Stromal cell of bone marrow (primary cell): ENCODE data around the gene KLRK1.
A peak's percentile ranks its signal among the peaks of the same experiment; 100 is the strongest.
"Not testable (repeated sequence)": the region's sequence is repeated elsewhere in the genome, so short reads cannot be mapped to it uniquely, and the experiment has no call there.

ENCODE experiments used
- DNase-seq: peaks from one replicate; pipeline ENCODE4 v3.0.0-alpha.2; 2012; ENCODE audit warnings: low read depth

The KLRK1 gene

DNA sequence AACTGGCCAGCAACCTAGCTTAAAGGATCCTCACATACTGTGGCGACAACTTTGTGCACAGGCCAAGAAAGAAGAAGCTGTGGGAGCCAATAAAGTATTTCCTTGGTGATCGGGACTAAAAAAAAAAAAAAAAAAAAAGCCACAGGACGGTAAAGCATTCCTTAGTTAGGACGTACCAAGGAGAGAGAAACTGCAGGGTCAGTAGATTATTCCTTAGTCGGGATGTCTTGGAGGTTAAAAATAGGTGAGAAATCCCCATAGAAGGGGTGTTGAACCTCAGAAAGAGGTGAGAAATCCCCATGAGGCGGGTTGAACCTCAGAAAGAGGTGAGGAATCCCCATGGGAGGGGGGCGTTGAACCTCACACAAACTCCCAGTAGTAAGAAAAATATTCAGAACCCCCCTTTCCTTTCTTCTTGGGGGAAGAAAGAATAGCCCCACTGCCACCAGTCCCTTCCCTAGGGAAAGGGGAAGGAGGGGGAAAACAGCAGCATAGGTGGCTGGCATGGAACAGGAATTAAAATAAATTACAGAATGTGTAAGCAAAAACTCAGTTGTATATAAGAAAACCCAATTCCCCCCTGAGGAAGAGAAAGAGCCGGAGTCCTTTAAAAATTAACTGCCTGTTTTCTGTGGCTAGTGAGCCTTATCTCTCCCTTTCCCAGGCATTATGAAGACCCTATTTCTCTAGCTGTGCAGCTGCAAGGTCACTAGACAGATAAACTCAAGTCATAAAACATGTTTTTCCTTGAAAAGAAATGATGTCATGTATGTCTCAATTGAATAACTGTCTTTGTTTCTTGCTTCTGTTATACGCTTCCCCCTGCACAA is 26.8 kb downstream of the KLRK1 start:
- DNase-seq, result no peak

GRCh38 chr12:10362325-10362724 is 27.5 kb downstream of the KLRK1 start:
- no peak for DNase-seq

DNA sequence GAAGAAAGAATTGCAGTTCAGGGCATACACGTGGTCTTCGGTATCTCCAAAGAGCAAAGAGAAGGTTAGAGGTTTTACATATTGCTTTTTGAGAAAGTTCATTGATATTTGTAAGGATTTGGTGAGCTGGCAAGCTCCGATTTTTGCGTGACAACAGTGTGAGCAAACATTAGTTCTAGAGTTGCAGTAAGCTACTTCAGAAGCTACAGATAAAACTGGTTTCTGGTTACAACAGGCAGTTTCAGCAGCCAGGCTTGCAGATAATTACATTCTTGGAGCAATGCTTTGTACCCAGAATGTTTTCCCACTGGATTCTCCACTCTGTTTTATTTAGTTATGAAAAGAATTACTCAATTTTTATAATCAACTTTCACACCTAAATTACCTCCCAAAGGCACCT is 28.2 kb downstream of the KLRK1 start:
- DNase-seq, result no peak

DNA sequence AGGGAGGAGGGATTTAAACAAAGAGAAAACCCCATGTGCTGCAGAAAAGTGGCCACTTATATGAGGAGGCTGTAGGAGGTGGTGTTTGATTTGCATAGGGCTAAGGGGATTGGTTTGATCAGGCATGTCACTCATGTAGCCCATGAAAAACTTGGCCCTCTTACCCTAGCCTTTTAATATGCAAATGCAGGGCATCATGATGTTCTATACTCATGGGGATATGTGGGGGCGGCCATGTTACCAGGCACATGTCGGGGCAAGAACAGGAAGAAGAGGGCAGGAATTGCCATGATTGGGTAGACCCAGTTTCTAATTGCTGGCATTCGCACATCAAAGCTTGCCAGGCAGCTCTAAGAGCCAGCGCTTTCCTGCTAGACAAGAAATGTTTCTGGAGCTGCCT is 28.8 kb downstream of the KLRK1 start:
- DNase-seq, result no peak

- DNase-seq, result no peak
Observed at GRCh38 chr12:10358969-10359368, 30.9 kb downstream of the KLRK1 start.

GRCh38 chr12:10358131-10358530 is 31.7 kb downstream of the KLRK1 start:
- no peak for DNase-seq

DNA sequence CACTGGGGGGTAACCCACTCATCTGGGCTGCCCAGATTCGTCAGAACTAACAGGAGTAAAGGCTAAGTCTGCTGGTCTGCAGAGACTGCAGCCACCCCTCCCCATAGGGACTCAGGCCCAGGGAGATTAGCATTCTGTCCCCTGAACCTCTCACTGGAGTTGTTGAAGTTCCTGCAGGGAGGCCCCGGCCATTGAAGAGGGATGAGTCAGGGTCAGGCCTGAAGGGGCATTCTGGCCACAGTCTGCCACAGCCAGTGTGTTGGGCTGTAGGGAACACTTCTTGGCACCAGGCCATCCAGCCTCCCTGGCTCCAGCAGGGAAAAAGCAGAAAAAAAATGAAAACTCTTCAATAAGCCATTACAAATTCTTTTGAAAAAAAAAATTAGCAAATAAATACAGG is 35.3 kb downstream of the KLRK1 start:
- no peak for DNase-seq

DNA sequence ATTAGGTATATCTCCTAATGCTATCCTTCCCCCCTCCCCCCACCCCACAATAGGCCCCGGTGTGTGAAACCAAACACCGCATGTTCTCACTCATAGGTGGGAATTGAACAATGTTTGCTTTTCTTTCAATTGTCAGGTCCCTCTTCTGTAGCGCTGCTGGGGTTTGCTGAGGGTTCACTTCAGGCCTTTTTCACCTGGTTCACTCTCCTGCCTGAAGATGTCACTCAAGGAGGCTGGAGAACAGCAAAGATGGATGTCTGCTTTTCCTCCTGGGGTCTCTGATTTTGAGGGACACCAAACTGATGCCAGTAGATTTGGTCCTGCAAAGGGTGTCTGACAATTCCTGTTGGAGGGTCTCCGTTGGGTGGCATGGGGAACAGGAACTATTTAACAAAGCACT is 35.8 kb downstream of the KLRK1 start:
- DNase-seq, result no peak

DNA sequence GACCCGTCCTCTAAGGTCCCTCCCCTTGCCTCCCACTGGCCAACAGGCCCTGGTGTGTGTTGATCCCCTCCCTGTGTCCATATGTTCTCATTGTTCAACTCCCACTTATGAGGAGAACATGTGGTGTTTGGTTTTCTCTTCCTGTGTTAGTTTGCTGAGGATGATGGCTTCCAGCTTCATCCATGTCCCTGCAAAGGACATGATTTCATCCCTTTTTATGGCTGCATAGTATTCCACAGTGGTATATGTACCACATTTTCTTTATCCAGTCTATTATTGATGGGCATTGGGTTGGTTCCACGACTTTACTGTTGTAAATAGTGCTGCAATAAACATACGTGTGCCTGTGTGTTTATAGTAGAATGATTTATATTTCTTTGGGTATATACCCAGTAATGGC is 38.4 kb downstream of the KLRK1 start:
- DNase-seq, result not testable (repeated sequence)

GRCh38 chr12:10341892-10342509 is 47.8 kb downstream of the KLRK1 start:
- no peak for DNase-seq

GRCh38 chr12:10340946-10341345 is 48.9 kb downstream of the KLRK1 start:
- not testable (repeated sequence) for DNase-seq

DNA sequence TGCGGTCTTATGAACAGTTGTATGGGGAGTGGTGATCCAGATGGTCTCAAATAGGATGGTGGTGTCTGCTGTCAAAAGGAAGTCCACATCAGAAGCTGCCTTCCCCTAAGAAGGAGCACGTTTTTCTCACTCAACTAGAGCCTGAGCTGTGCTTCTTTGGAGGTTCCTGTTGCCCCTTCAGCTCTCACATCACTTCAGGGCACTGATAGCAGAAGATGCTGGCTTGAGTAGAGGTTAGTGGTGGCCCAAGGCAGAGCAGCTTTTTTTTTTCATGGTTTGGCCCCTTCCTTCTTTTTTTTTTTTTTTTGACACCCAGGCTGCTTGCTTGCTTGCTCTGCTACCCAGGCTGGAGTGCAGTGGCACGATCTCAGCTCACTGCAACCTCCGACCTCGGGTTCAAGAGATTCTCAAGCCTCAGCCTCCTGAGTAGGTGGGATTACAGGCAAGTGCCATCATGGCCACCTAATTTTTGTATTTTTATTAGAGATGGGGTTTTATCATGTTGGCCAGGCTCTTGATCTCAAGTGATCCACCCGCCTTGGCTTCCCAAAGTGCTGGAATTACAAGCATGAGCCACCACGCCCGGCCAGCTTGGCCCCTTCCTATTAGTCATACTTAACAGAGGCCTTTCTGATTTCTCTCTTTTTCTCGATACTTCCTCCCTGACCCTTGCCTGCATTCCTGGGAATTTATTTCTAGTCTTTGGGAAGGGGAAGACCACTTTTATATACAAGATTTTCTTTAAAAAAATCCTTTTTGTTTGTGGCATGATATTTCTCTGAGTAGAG is 50.6 kb downstream of the KLRK1 start:
- DNase-seq, result no peak

DNA sequence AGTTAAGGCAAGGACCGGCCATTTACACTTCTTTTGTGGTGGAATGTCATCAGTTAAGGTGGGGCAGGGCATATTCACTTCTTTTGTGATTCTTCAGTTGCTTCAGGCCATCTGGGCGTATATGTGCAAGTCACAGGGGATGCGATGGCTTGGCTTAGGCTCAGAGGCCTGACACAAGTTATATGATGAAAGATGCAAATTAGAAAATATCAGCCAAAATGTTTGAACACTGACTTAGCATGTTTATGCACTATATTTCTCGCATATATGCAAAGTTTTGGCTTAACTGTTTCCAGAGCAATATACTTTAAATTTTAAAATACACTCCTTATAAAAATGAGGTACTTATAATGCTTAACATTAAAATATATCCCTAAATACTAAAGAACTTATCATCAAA is 51.4 kb downstream of the KLRK1 start:
- DNase-seq, result not testable (repeated sequence)

DNA sequence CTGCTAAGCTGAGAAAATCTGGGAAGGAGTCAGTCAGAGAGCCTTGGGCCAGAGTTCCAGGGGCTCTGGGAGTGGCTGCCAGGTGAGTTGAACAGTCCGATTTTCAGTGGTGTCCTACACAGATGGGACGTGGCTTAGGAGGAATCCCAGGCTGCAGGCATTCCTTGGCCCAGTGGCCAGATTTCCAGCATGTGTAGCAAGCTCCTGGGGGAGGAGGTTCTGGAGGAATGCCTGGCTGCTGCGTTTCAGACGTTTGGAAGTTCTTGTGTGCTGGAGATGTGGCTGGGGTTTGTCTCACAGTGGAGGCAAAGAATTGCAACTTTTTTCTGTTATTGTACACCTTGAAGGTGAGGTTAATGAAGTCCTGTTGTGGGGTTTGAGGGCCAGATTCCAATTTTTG is 53.6 kb downstream of the KLRK1 start:
- not testable (repeated sequence) for DNase-seq

GRCh38 chr12:10331642-10332239 is 58.1 kb downstream of the KLRK1 start:
- peak; percentile 47 for DNase-seq

GRCh38 chr12:10328691-10329090 is 61.1 kb downstream of the KLRK1 start:
- DNase-seq, result not testable (repeated sequence)
